Ishikawa (cell line): ENCODE results near the gene RYR1.

Source experiments
- CEBPB ChIP-seq: IDR thresholded peaks from 2 replicates; pipeline ENCODE4 v1.6.1; 2012
- CREB1 ChIP-seq: IDR thresholded peaks from 2 replicates; pipeline ENCODE4 v1.6.1; 2012; ENCODE audit warnings: low read depth
- EGR1 ChIP-seq: IDR thresholded peaks from 2 replicates; pipeline ENCODE4 v1.6.1; 2012
- EP300 ChIP-seq: IDR thresholded peaks from 2 replicates; pipeline ENCODE4 v1.6.1; 2012; ENCODE audit warnings: borderline replicate concordance
- FOXM1 ChIP-seq: IDR thresholded peaks from 2 replicates; pipeline ENCODE4 v1.6.1; 2012; ENCODE audit warnings: low read depth, borderline replicate concordance
- MAX ChIP-seq: IDR thresholded peaks from 2 replicates; pipeline ENCODE4 v1.6.1; 2012
- NFIC ChIP-seq: IDR thresholded peaks from 2 replicates; pipeline ENCODE4 v1.6.1; 2012
- RAD21 ChIP-seq: IDR thresholded peaks from 2 replicates; pipeline ENCODE4 v1.6.1; 2012; ENCODE audit warnings: low read depth
- REST ChIP-seq: IDR thresholded peaks from 2 replicates; pipeline ENCODE4 v1.6.1; 2012; ENCODE audit warnings: low read depth, mild to moderate bottlenecking
- TAF1 ChIP-seq: IDR thresholded peaks from 2 replicates; pipeline ENCODE4 v1.6.1; 2012; ENCODE audit warnings: low read depth, mild to moderate bottlenecking
- TEAD4 ChIP-seq: IDR thresholded peaks from 2 replicates; pipeline ENCODE4 v1.6.1; 2012
- ZBTB7A ChIP-seq: IDR thresholded peaks from 2 replicates; pipeline ENCODE4 v1.6.1; 2012; ENCODE audit warnings: low read depth

GRCh38 chr19:38588041-38588440 is 154.6 kb downstream of the RYR1 start:
- no peak for TF ChIP-seq RAD21
- no peak for TF ChIP-seq FOXM1
- no peak for TF ChIP-seq EP300
- no peak for TF ChIP-seq CEBPB
- no peak for TF ChIP-seq REST
- TF ChIP-seq TAF1, result no peak
- no peak for TF ChIP-seq TEAD4
- TF ChIP-seq MAX, result no peak
- no peak for TF ChIP-seq CREB1
- no peak for TF ChIP-seq ZBTB7A
- no peak for TF ChIP-seq EGR1
- TF ChIP-seq NFIC, result no peak
